ENCODE data around the gene CIB2. TPM values are rescaled to one million over a fixed set of nuclear protein-coding genes. Genes with fewer than 3 reads are reported as not detected.

CIB2 gene
- total RNA-seq, 1 donor from 2014 or later, result 2.2 TPM

DNA sequence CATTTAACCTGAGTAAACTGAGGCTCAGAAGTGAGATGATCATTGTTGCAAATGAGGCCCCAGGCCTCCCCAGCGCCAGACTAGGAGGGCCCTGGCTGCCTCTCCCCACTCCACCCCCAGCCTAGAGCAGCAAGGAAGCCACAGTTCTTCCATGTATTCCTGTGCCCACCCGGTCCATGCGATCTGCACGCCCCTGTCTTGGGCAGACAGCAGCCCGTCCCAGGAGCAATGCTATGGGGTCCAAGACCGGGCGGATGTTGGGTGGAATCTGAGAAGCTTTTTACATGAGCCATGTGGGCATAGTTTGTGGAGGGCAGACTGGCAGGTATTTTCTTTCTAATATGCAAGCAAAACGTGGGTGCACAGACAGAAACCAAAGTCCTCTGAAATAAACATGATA, 23.8 kb downstream of the CIB2 start:
- ATAC-seq (no peak), DNase-seq (peak; percentile 40)
- Histone ChIP-seq H3K4me3 (no peak overlapping the region), H3K9me3 (no peaks in the 10 kb centered on the region), H3K4me1 (peaks cover 25% of the 10 kb centered on the region), H3K27me3 (ENCODE audit: low read depth) (no peaks in the 10 kb centered on the region), H3K27ac (no peak overlapping the region), H3K36me3 (no peaks in the 10 kb centered on the region)
- intact Hi-C loops (cut with DNase I), result loop anchor here (5.0 kb wide), 1 partner anchor 140 kb away; no protein-coding TSS in a partner anchor
- TF ChIP-seq, protein P1, sequence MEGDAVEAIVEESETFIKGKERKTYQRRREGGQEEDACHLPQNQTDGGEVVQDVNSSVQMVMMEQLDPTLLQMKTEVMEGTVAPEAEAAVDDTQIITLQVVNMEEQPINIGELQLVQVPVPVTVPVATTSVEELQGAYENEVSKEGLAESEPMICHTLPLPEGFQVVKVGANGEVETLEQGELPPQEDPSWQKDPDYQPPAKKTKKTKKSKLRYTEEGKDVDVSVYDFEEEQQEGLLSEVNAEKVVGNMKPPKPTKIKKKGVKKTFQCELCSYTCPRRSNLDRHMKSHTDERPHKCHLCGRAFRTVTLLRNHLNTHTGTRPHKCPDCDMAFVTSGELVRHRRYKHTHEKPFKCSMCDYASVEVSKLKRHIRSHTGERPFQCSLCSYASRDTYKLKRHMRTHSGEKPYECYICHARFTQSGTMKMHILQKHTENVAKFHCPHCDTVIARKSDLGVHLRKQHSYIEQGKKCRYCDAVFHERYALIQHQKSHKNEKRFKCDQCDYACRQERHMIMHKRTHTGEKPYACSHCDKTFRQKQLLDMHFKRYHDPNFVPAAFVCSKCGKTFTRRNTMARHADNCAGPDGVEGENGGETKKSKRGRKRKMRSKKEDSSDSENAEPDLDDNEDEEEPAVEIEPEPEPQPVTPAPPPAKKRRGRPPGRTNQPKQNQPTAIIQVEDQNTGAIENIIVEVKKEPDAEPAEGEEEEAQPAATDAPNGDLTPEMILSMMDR (IDR thresholded peaks at IDR 0.05), result no peak

DNA sequence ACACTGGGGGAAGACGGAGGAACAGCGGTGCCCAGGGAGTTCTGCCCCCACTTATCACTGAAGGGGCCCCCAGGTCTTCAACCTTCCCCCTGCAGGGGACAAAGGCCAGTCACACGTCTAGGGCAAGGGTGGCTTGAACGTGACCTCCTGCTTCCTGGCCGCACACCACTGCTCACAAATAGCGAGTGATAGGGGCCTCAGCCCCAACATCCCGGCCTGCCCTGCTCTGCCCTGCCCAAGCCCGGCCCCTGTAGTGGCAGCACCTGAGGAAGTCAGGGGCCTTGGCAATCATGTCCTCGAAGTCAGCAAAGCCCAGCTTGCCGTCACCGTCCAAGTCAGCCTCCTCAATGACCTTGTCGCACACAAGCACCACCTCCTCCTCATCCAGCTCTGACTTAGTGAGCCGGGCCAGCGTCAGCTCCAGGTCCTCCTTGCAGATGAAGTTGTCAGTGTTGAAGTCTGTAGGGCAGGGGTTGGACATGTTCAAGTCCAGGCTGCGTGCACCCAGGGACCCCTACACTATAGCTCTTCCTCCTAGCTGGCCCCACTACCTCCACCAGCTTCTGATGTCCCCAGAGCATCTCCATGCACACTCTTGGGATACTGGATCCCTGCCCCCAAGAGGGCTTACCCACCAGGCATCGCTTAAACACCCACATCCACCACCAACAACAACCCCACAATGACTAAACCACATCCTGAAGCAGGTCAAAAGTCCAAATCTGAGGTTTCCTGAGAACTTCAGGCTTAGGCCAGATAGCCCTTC, 25.6 kb downstream of the CIB2 start:
- ATAC-seq (no peak), DNase-seq (no peak)
- intact Hi-C loops (cut with DNase I), result loop anchor here (5.0 kb wide), 1 partner anchor 138 kb away; no protein-coding TSS in a partner anchor
- Histone ChIP-seq H3K4me1 (peaks cover 25% of the 10 kb centered on the region), H3K27me3 (ENCODE audit: low read depth) (no peaks in the 10 kb centered on the region), H3K36me3 (no peaks in the 10 kb centered on the region), H3K27ac (no peak overlapping the region), H3K9me3 (no peaks in the 10 kb centered on the region), H3K4me3 (no peak overlapping the region)
- TF ChIP-seq, protein P1 (IDR thresholded peaks at IDR 0.05), result no peak

DNA sequence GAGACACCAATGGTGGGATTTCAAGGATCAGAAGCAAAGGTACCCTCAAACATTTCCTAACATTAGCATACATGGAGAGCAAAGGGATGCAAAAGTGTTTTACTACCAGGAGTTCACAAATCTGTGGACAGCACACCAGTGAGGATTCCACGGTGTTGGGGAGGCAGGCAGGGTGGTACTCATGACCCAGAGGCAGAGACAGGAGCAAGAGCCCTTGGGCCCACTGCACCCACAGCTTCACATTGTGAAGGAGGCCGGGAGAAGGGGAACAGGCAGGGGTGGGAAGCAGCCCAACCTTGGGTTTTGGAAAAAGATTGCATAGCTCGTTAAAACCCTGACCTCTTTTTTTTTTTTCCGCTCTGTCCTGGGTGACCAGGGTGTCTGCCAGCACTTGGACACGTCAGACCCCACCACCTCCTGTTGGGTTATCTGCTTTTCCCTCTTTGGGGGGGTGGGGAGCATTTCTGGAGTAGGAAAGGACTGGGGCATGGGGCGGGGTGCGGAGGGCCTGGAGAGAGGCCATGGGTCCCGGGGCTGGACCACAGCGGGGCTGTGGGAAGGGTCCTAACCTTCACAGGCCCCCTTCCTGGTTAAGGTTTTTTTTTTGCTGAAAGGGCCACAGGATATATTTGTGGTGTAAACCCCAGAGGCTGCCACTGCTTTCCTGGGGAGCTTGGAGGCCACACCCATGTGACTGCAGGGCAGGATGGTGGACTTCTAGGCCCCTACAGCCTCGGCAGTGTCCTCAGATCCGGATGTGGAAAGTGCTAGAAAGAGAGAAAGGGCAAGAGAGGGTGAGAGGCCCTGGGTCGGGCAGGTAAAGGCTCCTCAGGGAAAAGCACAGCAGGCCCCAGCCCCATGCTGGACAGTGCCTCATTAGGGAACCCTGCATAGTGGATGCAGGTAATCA, 26.4 kb downstream of the CIB2 start:
- ATAC-seq, result no peak
- intact Hi-C loops (cut with DNase I), result loop anchor here (5.0 kb wide), 1 partner anchor 138 kb away; no protein-coding TSS in a partner anchor

DNA sequence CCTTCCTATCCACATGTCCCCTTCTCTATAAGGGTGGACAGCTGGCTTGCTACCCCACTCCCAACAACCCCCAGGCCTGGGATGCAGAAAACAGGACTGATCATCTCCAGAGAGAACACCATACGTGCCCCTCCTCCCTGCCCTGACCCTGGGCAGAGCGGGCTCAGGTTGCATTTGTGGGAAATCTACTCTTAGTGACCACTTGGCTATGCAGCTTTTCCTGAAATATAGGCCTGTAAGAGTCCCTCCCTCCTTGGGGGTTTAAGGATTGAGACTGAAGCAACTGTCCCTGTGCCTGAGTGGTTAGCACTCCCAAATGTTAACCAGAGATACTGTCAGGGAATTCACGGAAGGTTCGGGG, 27.1 kb downstream of the CIB2 start:
- Histone ChIP-seq H3K4me1 (peaks cover 25% of the 10 kb centered on the region), H3K27ac (no peak overlapping the region), H3K9me3 (no peaks in the 10 kb centered on the region), H3K36me3 (no peaks in the 10 kb centered on the region), H3K4me3 (no peak overlapping the region), H3K27me3 (ENCODE audit: low read depth) (no peaks in the 10 kb centered on the region)
- DNase-seq (no peak), ATAC-seq (peak in 1 of 2 donors; percentile 3)
- TF ChIP-seq, protein P1 (IDR thresholded peaks at IDR 0.05), result no peak
- intact Hi-C loops (cut with DNase I), result no loop called here

More for the DNA sequence above, 26.4 kb downstream of the CIB2 start:
- no peak for DNase-seq
- Histone ChIP-seq H3K36me3 (no peaks in the 10 kb centered on the region), H3K4me1 (peaks cover 25% of the 10 kb centered on the region), H3K27me3 (ENCODE audit: low read depth) (no peaks in the 10 kb centered on the region), H3K9me3 (no peaks in the 10 kb centered on the region), H3K4me3 (no peak overlapping the region), H3K27ac (no peak overlapping the region)
- TF ChIP-seq, protein P1 (IDR thresholded peaks at IDR 0.05), result no peak

DNA sequence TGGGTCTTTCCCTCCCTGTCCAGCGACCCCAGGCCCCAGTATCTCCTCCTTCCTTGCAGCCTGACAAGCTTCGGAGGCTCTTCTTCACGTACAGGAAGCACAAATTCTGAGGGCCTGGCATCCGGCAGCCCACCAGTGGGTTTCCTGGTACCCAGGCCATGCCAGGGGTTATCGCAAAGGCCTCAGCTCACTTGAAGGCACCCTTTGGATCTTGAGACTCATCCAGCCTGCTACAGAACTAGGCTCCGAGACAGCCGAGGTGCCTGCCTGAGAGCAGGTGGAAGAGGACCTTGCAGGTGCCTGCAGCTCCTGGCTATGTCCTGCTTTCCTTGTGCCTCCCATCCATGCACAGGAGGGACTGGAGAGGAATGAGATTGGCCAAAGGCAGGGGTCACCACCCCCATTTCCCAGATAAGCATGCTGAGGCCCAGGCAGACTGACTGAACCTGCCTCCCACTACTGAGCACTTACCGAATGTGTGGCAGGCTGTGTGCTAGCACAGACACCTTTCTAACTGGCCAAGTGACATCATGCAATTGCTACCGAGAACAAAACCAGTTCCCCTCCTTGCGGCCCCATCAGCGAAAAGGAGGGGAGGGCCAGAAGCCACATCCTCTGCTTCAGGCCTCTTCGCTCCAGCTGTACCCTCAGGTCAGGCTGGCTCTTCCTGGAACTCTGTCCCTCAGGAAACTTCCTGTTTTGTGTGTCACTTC, 27.7 kb downstream of the CIB2 start:
- Histone ChIP-seq H3K4me1 (peaks cover 25% of the 10 kb centered on the region), H3K27me3 (ENCODE audit: low read depth) (no peaks in the 10 kb centered on the region), H3K4me3 (no peak overlapping the region), H3K27ac (peak overlapping the region; percentile 53), H3K36me3 (no peaks in the 10 kb centered on the region), H3K9me3 (no peaks in the 10 kb centered on the region)
- intact Hi-C loops (cut with DNase I), result no loop called here
- peak; percentile 46 for DNase-seq
- TF ChIP-seq, protein P1 (IDR thresholded peaks at IDR 0.05), result no peak
- ATAC-seq, result peak; percentile 19 to 38

Data from lower lobe of right lung (tissue), 2 donors.